ENCODE results near the gene RPL13.
A peak's percentile ranks its signal among the peaks of the same experiment; 100 is the strongest.

RPL13 gene

GRCh38 chr16:89560378-89561141 is at the start of gene RPL13:
RPL13 (plus strand) TSS chr16:89560682; CDS start chr16:89560960, 278 bp downstream.
- DNase-seq (ENCODE audit: low read depth in 2 of 2), result peak; percentile 97
- peak within 1 kb of the TSS; percentile 69 to 73 for H3K4me3 ChIP-seq (replicated peaks in 1 of 2; ENCODE audit: low read depth in 2 of 2, low read length in 2 of 2)
- TF ChIP-seq CTCF (IDR thresholded peaks at IDR 0.05; ENCODE audit: low read depth, low read length), result no peak

GRCh38 chr16:89511374-89511773 is 49.1 kb upstream of the RPL13 start:
- TF ChIP-seq CTCF (IDR thresholded peaks at IDR 0.05; ENCODE audit: low read depth, low read length), result no peak
- DNase-seq (ENCODE audit: low read depth in 2 of 2), result no peak
- H3K4me3 ChIP-seq (replicated peaks in 1 of 2; ENCODE audit: low read depth in 2 of 2, low read length in 2 of 2), result no peak overlapping the region

GRCh38 chr16:89512453-89512852 is 48.0 kb upstream of the RPL13 start:
- DNase-seq (ENCODE audit: low read depth in 2 of 2), result no peak
- no peak for TF ChIP-seq CTCF (IDR thresholded peaks at IDR 0.05; ENCODE audit: low read depth, low read length)

GRCh38 chr16:89517128-89517527 is 43.4 kb upstream of the RPL13 start:
- TF ChIP-seq CTCF (IDR thresholded peaks at IDR 0.05; ENCODE audit: low read depth, low read length), result no peak
- no peak for DNase-seq (ENCODE audit: low read depth in 2 of 2)
- H3K4me3 ChIP-seq (replicated peaks in 1 of 2; ENCODE audit: low read depth in 2 of 2, low read length in 2 of 2), result no peak overlapping the region

More at GRCh38 chr16:89512453-89512852, 48.0 kb upstream of the RPL13 start:
- no peak overlapping the region for H3K4me3 ChIP-seq (replicated peaks in 1 of 2; ENCODE audit: low read depth in 2 of 2, low read length in 2 of 2)

- no peak for DNase-seq (ENCODE audit: low read depth in 2 of 2)
- no peak for TF ChIP-seq CTCF (IDR thresholded peaks at IDR 0.05; ENCODE audit: low read depth, low read length)
- no peak overlapping the region for H3K4me3 ChIP-seq (replicated peaks in 1 of 2; ENCODE audit: low read depth in 2 of 2, low read length in 2 of 2)
These were observed 40.6 kb upstream of the RPL13 start for GRCh38 chr16:89519881-89520280.

GRCh38 chr16:89522287-89522686 is 38.2 kb upstream of the RPL13 start:
- H3K4me3 ChIP-seq (replicated peaks in 1 of 2; ENCODE audit: low read depth in 2 of 2, low read length in 2 of 2), result no peak overlapping the region
- no peak for DNase-seq (ENCODE audit: low read depth in 2 of 2)
- TF ChIP-seq CTCF (IDR thresholded peaks at IDR 0.05; ENCODE audit: low read depth, low read length), result no peak

Measured in cardiac fibroblast (primary cell).